KG1 (cell line): Measurements from ENCODE around the gene OTUD3.
"Not testable (repeated sequence)": the region's sequence is repeated elsewhere in the genome, so short reads cannot be mapped to it uniquely, and the experiment has no call there.

ENCODE experiments used
- DNase-seq: peaks from one replicate; lab custom pipeline; 2025; lab: John Stamatoyannopoulos, UW

The OTUD3 gene

DNA sequence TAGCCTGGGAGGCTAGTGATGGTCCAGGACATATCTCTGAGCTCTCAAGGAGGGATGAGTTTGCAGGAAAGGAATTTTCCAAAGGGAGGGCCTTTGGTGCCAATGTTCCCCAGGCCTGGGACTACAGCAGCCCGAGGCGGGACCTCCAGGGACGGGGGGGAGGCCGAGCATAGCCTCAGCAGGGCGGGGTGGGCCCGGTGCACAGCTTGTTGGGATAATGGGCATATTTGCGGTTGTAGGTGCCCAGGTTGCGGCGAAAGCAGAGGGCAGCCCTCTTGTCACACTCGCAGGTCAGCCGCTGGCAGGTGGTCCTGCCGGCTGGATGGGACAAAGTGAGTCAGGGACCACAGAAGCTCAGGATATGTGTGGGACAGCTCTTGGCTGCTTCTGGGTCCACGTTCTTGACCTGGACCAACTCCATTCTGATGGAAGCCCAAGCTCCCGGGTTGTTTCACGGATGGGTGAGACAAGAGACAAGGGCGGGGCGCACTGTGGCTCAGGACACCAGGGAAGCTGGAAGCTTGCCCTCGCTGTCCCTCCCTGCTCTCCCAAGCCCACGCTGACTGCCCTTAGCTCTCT, 38.0 kb downstream of the OTUD3 start:
- no peak for DNase-seq

GRCh38 chr1:19921310-19921709, 39.1 kb downstream of the OTUD3 start:
- no peak for DNase-seq

- no peak for DNase-seq
Observed at GRCh38 chr1:19922015-19922688, 40.0 kb downstream of the OTUD3 start.

GRCh38 chr1:19923137-19923952, 41.1 kb downstream of the OTUD3 start, which contains the start of gene PLA2G2E:
TSS of gene PLA2G2E (minus strand) at chr1:19923617. CDS start at chr1:19923559, 58 bp downstream.
- no peak for DNase-seq

GRCh38 chr1:19923953-19924346, 41.8 kb downstream of the OTUD3 start:
- no peak for DNase-seq

- no peak for DNase-seq
Observed at GRCh38 chr1:19925342-19926070, 43.3 kb downstream of the OTUD3 start.

GRCh38 chr1:19926296-19927129, 44.3 kb downstream of the OTUD3 start:
- no peak for DNase-seq

DNA sequence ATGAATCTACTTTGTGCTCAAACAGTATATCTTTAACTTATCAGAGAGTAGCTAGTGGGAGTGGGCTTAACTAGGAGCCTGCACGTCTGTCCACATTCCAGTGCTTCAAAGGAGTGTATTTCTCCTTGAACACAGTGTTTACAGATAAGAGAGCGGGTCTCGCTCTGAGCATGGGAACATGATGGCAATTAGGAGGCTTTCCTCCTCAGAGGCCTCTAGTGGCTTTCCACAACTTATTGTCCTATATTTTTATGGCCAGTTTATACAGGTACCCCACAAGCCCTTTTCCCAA, 44.9 kb downstream of the OTUD3 start:
- DNase-seq: not testable (repeated sequence)

DNA sequence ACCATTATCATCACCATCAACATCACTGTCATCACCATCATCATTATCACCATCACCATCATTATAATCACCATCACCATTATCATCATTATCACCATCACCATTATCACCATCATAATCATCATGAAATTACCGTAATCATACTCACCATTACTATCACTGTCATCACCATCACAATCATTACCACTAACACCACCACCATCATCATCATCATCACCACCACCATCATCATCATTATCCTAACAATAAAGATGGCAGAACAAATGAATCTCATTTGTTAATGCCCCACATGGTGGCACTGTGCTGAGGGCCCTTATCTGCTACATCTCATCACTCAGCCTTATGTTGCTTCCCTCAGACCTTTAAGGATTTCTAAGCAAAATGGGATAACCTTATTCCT, 50.7 kb downstream of the OTUD3 start:
- no peak for DNase-seq

GRCh38 chr1:19934336-19934735, 52.1 kb downstream of the OTUD3 start:
- DNase-seq: no peak

DNA sequence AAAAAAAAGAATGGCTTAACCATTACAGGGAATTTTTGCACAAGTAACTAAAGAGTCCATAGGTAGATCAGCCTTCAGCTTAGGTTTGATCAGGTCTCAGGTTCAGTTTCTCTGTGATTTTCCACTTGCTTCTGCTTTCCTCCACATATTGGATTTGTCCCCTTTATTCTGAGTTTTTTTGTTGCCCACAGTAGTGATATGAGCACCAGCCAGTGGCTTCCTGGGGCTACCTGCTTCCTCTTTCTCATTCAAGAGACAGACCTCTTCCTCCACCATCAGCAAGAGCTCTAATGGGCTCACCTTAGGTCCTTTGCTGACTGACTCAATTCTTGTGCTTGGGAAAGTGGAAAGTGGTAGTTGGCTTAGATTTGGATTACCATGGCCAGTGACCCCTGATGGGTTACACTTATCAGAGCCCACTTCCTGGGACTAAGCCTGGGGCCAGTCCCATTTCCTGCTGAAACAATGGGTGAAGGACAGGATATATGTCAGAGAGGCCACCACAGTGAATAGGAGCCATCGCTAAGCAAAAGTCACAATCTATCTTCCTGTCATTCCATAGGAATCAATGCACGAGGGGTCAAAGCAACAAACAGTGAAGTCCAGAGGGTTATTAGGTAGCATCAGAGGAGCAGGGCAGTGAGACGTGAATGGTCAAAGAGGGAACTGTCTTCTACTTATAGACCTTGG, 54.0 kb downstream of the OTUD3 start:
- no peak for DNase-seq

DNA sequence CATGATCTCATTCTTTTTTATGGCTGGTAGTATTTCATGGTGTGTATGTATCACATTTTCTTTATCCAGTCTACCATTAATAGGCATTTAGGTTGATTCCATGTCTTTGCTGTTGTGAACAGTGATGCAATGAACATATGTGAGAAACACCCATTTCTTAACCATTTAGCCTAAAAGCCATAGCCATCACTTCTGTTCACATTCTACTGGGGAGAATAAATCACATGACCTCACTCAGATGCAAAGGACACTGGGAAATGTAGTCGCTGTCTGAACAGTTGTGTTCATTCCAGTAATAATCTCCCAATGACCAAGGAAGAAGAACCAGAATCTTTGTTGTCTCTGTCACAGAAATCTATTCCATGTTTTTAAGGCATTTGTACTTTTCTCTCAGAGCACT, 56.3 kb downstream of the OTUD3 start:
- no peak for DNase-seq

- no peak for DNase-seq
Observed at GRCh38 chr1:19940486-19941205, 58.5 kb downstream of the OTUD3 start.

GRCh38 chr1:19941206-19941568, 59.0 kb downstream of the OTUD3 start:
- DNase-seq: no peak

- DNase-seq: no peak
Observed at GRCh38 chr1:19942088-19942487, 59.9 kb downstream of the OTUD3 start.

- DNase-seq: no peak
Observed at GRCh38 chr1:19942657-19943056, 60.5 kb downstream of the OTUD3 start.

- no peak for DNase-seq
Observed at GRCh38 chr1:19945914-19946313, 63.7 kb downstream of the OTUD3 start.

DNA sequence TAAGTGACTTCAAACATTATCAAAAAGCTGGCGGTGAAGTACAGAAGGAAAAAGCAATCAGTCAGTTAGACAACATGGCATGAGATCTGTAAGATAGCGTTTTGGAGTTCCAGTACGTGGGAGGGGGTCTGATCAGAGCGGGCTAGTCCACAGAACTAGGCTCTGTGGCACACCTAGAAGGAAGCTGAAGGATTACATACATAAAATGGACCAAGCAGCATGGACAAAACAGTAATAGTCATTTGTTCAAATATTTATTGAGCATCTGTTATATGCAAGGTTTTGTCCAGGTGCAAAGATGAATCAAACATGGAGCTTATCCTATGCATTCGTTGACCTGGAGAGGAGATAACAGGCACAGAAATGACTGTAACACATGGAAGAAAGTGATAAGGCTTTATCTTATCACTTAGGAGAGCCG, 64.1 kb downstream of the OTUD3 start:
- DNase-seq: no peak

- DNase-seq: no peak
Observed at GRCh38 chr1:19946971-19947370, 64.8 kb downstream of the OTUD3 start.

DNA sequence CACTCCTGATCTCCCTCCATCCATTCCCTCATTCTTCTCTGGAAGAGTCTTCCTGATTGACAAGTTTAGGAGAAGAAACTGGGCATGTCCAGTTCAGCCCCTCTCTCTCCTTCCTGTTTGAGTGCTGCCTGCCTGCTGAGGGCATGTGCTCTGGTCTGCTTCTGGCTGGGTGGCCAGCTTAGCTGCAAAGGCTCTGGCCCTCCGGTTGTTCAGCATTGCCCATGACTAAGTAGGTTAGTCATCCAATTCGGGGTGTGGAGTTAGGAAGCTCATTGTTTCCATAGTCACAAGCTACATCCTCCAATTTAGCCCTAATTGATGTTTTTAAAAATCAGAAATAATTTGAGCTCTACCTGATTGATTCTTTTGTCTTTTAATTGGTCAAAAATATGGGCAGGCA, 66.8 kb downstream of the OTUD3 start:
- no peak for DNase-seq

GRCh38 chr1:19954059-19954458, 71.9 kb downstream of the OTUD3 start:
- no peak for DNase-seq
